AG08395 (cell line): ENCODE measurements around the gene ZNF407.

Experiments used
- DNase-seq: peaks from one replicate; pipeline ENCODE4 v3.0.0; 2012; ENCODE audit warnings: mixed read lengths, low spot score

ZNF407 gene

DNA sequence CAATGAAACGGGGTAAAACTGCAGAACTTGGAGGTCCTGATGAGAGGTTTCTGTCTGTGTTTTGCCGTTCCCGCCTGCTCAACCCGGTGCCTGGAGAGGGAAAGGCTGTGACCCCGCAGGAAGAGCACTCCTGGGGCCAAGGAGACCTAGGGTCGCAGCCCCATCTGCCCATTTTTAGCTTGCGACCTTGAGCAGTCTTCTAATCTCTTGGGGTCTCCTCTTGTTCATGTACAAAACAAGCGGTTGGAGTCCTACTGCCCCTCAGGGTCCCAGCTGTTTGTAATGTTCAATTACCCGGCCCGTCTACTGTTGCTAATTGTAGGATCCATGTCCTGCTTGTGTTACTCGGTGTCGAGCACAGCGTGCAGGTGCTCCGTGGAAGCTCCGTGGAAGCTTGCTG lies 506.8 kb downstream of the ZNF407 start:
- DNase-seq, result no peak

DNA sequence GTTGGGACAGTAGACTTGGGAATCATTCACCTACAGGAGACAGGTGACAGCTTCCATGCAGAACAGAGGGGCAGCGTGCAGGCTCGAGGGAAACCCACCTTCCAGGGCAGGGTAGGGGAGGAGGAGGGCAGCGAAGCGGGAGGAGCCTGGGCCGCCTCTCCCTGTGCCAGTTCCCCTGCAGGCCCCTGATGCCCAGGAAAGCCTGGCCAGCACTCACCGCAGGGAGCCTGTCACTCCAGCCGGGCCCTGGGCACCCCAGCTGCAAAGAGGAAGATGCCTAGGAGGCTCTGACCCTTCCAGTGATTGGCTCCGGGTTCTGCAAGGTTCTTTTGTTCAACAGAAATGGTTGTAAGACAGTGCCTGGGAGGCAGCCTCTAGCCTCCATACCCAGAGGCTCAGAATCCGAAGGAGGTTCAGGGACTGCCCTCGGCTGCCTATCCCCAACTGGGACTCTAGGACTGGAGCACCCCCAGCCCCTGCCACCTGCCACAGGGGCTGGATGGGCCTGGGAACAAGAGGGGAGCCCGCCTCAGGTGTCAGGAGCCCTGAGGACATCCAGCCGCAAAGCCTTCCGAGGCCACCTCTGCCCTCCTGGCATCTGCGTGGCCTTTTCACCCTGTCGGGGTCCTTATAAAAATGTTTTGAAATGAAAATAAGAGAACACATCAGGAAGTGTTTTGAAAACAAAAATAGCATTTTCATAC lies 508.0 kb downstream of the ZNF407 start:
- DNase-seq, result no peak

DNA sequence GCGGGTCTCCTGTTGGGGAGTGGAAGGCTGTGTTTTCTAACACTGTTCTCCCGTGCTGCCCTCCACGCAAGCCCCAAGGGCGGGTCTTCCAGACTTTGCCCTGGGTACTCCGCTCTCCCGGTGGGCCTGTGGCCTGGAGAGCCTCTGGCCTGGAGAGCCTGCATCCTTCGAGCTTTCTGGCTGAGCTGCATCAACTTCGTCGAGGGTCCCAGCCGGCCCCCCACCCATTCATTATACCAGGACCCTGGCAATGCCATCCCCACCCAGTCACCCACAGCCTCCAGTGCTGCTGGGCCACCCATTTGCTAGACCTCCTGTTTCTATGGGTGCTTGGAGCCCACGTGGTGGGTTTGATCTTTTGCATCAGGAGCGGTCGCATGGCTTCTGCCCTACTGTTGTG lies 509.1 kb downstream of the ZNF407 start:
- DNase-seq, result no peak

- no peak for DNase-seq
These were observed 509.7 kb downstream of the ZNF407 start for GRCh38 chr18:75107196-75107930.

- no peak for DNase-seq
These were observed 510.2 kb downstream of the ZNF407 start for GRCh38 chr18:75107931-75108276.

DNA sequence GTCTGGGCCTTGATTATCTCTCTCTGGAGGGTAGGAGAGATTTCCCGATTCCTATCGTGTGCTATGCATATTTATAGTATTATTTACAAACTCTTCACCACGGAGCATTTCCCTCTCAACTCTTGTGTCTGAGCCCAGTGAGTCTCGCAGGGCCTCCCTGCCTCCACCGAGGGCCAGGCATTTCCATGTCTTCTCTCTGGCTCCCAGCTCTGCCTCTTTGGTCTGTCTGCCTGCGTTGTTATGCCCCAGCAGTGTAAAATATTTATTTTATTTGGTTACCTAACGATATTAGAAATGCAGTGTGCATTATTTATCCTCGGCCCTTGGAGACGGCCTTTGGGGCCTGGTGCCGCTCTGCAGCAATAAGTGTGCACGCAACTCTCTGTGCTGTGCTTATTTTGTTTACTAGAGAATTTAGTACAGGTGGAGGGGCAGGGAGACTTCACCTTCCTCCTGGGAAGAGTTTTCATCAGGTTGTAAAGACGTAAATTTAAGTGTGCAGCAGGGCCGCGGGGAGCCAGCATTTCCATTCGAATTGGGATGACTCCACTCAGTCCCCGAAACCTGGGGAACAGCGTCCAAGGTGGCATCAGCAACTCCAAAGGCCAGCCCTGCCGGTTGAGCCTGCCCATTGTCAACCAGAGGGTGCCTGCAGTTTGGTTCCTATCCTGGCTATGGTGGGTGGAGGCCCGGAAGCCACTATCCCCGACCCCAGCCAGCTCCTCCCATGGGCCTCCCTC lies 511.1 kb downstream of the ZNF407 start:
- DNase-seq, result no peak

DNA sequence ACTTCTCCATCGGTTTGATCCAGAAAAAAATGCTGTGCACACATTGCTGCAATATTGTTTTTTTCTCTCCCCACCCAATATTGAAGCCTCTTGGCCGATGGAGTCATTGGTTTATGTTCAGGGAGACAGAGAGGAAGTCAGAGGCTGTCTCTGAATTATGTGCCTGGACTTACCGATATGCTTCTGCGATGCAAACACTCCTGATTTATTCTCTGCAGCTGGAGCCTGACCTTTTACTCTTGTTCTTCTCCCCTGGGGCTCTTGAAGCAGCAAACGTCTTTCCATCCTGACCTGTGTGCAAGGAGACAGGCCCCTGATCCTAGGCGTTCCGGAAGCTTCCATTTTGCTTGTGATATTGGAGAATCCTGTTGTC lies 511.6 kb downstream of the ZNF407 start:
- no peak for DNase-seq

DNA sequence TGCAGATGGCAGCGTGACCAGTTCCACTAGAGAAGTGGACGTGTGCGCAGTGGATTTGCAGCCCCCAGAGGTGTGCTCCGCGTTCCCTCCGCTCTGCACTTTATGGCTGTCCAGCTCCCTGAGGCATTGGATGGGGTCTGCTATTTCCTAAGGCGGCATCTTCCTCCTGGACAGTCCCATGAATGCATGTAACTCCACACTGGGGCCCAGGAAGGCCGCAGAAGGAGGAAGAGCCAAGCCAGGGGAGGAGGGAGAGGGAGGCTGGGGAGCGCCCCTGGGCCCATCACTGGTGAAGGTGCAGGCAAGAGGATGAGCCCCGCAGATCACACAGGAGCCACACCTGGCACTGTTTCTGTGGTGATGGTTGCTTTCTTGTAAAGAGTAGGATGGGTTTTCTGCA lies 512.1 kb downstream of the ZNF407 start:
- no peak for DNase-seq

GRCh38 chr18:75110311-75110710 lies 512.6 kb downstream of the ZNF407 start:
- DNase-seq, result no peak

DNA sequence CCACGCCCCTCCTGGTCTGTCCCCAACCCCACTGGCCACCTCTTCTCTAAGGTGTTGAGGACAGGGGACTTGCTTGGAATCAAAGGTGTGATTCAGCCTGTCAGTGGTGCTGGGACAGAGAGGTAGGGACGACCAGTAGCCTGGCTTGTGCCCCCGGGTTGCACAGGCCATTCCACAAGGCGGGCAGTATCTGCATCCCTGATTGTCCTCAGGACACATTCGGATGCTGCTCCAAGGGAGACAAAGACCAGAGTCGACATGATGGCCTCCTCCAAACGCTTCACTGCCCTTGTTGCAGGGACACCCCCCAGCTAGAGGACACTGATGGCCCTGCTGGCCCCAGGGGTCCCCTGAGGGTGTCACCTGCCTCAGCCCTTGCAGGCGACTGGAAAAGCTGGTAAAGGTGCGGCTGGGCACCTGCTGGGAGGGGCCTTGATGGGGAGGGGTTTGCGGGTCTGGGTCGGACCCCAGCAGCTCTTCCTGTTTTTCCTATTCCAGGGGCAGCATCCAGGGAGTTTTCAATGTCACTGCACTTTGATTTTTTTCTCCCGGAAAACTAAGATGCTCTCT lies 513.3 kb downstream of the ZNF407 start:
- DNase-seq, result no peak

- DNase-seq, result no peak
These were observed 514.1 kb downstream of the ZNF407 start for GRCh38 chr18:75111760-75112159.

DNA sequence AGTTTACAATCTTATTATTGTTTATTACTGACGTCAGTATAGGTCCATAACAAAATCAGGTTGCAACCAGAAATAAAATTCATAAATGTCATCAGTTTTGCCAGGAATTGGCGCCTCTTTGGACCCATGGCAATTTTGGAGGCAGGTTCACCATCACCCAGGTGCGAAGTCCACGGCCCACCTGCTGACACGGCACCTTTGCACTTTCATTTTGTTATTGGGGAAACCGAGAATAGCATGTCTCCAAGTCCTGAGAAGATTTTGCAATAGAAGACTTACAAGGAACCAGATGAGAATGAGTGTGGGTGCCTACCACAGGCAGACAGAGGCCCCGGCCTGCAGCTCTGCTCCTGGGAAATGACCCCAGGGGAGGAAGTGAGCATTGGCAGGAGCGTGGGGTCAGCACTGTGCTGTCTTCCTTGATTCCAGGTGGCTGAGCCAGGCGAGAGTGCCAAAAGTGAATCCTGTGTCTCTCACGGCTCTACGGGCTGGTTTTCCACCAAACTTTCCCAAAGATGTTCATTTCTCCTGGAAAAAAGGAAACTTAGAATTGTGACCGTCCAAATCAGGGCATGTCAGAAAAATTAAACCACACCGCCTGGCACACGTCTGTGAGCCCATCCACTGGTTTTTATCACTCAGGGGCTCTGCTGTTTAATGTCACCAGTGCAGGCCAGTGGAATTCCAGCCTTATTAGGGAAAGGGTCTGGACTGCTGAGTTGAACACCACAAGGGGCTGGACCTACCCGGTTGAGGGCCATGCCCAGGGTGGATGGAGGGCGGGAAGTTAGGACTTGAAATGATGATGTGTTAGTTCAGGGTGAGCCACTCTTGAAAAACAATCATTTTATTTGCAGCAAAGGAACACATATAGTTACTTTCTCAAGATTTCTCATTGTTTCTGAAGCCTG lies 514.8 kb downstream of the ZNF407 start:
- DNase-seq, result no peak

DNA sequence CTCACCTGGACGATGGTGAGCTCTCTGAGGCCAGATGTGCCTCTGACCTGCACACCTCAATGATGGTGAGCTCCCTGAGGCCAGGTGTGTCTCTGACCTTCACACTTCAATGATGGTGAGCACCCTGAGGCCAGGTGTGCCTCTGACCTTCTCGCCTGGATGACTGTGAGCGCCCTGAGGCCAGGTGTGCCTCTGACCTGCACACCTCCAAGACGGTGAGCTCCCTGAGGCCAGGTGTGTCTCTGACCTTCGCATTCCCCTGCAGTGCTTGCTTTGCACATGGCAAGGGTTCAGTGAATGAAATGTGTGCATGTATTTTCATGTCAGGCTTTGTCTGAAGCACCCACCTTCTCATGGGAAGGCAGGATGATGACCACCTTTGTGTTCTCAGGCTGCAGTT lies 515.8 kb downstream of the ZNF407 start:
- DNase-seq, result no peak

GRCh38 chr18:75114231-75114764 lies 516.6 kb downstream of the ZNF407 start:
- no peak for DNase-seq
